HG03097 (cell line): Measurements from ENCODE around the gene CNTNAP2.
"Not testable (repeated sequence)": the region's sequence is repeated elsewhere in the genome, so short reads cannot be mapped to it uniquely, and the experiment has no call there.

Experiments used
- ATAC-seq: cut with Tn5 transposase; IDR thresholded peaks from one replicate; pipeline ENCODE4 v1.9.1; 2021; ENCODE audit not compliant: unreplicated experiment, low FRiP score

The CNTNAP2 gene

DNA sequence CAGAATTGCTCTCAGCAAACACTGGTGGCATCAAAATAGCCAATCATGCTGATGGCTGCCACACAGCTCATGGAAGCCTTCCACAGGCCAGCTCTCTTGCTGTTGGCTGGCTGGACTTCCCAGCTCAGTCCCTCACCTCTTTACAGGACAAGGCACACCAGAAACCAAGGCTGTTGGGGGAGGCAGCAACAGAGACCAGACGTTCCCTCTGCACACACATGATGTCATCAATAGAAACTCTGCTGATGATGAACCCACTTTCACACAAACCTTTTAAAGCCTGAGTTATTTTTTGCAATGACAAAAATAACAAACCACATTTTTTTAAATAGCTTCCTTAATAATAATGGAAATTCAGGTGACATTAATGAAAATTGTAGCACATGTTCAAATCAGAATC lies 2173.0 kb downstream of the CNTNAP2 start:
- no peak for ATAC-seq

- no peak for ATAC-seq
Observed at GRCh38 chr7:148290538-148290937, 2173.9 kb downstream of the CNTNAP2 start.

DNA sequence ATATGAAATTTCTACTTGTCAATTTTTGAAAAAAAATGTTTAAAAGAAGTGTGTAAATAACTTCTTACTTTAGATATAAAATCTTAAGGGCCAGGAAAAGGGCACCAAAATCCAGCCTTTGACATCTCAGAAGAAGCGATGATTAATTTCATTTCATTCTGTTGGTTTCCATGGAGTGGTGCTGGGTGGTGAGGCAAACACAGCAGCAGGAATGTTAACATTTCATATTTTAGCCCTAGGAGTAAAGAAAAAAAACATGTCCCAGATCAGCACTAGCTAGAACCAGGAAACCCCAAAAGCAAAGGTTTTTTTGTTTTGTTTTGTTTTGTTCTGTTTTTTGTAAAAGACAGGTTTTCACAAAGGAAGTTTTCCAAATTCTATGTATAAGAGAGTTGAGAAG lies 2175.2 kb downstream of the CNTNAP2 start:
- no peak for ATAC-seq

DNA sequence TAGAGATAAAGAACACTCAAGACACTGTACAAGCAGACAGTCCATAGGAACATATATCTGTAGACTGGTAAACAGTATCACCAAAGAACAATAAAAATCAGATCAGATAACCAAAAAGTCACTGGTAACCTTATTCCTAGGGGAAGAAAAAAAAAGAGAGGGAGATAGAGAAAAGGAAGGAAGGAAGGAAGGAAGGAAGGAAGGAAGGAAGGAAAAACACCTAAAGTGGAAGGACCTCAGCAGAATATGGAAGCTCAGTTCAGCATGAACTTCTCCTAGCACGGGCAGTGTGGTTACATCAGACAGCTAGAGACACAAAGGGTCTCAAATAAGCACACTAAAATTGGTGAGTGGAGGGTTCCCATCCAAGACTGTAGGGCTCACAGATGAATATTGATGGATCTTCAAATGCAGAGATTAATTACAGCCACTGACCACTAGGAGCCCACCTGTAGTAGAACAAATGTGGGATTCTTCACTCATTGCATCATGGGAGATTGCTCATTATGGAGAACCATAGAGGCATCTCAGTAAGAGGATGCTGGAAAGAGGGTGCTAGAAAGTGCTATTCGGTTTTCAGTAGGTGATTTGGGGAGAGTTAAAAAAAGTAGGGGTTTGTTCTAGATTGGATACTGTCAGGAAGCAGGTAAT lies 2180.5 kb downstream of the CNTNAP2 start:
- no peak for ATAC-seq

- ATAC-seq: not testable (repeated sequence)
Observed at GRCh38 chr7:148298768-148299167, 2182.2 kb downstream of the CNTNAP2 start.

GRCh38 chr7:148299350-148300276 lies 2183.0 kb downstream of the CNTNAP2 start:
- no peak for ATAC-seq

DNA sequence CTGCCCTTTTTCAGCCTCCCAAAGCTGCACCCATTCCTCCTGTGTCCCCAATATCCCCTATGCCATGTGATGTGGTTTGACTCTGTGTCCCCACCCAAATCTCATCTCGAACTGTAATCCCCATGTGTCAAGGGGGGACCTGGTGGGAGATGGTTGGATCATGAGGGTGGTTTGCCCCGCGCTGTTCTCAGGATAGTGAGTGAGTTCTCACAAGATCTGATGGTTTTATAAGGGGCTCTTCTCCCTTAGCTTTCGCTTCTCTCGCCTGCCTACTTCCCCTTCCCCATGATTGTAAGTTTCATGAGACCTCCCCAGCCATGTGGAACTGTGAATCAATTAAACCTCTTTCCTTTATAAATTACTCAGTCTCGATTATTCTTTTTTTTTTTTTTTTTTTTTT lies 2185.8 kb downstream of the CNTNAP2 start:
- not testable (repeated sequence) for ATAC-seq

DNA sequence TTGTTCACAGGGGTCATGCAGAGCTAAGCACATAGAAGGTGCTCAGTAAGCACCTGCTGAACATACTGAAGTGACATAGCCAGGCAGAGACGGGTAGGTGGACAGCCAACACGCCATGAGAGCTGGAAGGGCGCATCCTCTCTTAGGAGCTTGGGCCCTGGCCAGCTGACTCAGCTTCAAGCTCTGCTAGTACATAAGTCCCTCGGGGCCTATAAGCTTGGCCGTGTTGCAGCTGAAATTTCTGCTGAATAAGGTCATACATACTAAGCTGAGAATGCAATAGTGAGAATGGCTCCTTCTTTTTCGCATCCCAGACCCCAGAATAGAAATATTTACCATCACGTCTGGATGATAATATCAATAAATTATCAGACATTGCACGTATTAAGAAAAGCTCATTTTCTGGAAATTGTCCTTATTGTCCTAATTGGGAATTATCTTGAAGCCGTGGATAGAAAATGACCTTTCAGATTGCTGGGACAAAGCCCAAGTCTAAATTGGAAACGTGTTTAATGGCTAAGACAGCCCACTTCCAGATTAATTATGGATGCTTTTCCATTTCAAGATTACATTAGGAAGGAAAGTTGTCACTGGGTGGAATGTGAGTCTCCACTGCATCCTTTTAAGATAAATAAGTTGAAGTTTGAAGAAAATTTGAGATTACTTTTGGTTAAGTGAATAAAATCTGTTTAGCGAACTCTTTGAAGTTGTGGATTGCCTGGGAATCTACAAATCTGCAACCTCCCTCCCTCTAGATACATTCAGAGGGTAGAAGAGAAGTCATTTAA lies 2186.9 kb downstream of the CNTNAP2 start:
- no peak for ATAC-seq

GRCh38 chr7:148304083-148304335 lies 2187.4 kb downstream of the CNTNAP2 start:
- no peak for ATAC-seq

GRCh38 chr7:148304456-148304855 lies 2187.9 kb downstream of the CNTNAP2 start:
- ATAC-seq: no peak

DNA sequence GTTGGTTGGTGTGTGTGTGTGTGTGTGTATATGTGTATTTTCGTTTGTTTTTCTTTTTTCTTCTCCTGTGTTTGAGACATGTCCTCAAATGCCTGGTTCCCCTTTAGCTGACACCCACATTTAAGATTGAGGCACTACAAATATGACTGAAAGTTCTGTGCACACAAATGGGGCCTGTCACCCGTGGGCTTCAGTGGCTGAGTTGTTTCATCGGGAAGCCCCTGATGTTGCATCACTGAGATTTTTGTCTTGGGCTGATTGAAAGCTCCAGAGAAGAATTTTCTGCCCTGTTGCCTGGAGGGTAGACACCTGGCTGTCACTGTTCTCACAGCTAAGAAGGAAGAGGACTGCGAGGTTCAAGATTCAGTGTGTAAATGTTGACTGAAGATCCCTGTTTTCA lies 2190.2 kb downstream of the CNTNAP2 start:
- no peak for ATAC-seq

DNA sequence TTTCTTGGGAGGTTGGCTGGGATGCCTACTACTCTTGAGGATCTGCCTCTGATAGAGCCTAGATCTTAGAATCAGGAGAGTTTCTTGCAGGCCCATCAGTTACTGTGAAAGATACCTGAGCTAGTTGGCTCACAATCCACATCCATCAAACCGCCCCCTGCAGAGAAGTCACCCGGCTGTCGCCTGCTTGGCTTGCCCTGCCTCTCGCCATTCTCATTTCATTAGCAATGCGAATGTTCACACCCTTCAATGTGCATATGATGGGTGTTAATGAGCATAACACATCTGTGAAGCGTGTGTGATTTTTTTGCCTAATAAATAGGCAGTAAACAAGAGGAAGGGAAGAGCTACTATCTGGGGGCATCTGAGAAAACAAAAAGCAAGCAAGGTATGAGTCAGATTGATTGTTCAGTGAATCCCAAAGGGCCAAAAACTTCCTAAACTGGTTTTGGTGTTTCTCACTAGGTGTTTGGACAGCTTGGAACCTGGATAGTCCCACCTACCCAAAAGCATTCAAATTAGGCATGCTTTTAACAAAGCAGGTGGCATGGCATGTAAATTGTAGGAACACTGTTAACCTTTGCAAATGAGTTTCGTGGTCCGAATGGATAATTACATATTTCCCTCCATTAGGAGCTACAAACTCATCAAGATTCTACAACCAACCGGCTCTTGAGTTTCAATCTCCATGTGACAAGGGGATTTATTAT lies 2201.7 kb downstream of the CNTNAP2 start:
- no peak for ATAC-seq

- no peak for ATAC-seq
Observed at GRCh38 chr7:148318838-148319237, 2202.2 kb downstream of the CNTNAP2 start.

DNA sequence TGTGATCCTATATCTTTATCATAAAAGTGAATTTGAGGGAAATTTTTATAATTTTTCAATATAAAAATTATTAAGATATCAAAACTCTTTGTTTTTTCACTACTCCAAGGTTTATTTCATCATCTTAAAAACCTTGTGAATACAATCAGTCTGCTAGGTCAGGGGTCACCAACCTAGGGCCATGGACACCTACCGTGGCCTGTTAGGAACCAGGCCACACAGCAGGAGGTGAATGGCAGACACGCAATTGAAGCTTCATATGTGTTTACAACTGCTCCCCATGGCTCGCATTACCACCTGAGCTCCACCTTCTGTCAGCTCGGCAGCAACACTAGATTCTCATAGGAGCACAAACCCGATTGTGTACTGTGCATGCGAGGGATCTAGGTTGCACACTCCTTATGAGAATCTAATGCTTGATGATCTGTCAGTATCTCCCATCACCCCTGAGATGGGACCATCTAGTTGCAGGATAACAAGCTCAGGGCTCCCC lies 2202.8 kb downstream of the CNTNAP2 start:
- no peak for ATAC-seq

GRCh38 chr7:148325208-148325607 lies 2208.6 kb downstream of the CNTNAP2 start:
- ATAC-seq: no peak

DNA sequence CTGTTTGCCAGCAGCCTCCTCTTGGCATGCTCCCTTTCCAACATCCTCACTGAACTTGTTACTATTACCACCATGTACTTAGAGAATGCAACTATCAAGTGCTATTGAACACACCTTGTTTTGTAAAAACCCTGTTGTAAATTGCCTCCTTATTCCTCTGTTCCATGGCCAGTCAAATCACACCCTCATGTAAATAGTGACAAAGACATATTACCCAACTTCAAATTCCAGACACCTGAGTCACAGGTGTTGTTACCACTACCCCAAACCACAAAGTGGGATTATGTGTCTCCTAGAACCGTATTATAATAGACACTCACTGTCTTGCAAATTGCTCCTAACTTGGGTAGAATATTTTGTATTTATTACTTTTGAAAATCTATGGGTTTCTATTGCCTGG lies 2210.8 kb downstream of the CNTNAP2 start:
- ATAC-seq: no peak

DNA sequence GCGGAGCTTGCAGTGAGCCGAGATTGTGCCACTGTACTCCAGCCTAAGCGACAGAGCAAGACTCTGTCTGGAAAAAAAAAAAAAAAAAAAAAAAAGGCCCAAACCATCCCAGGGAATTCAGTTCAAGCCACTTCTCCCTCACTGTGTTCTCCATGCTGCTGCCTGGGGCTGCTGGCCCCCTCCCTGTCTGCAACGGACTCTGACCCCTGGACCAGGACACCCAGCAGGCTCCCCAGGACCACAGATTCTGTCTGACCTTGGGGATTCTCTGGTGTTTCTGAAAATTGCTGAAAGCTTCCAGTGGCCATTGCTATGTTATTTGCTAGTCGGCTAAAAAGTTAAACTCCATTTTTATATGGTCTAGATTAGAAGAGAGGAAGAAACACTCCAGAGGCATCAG lies 2212.3 kb downstream of the CNTNAP2 start:
- ATAC-seq: no peak

- no peak for ATAC-seq
Observed at GRCh38 chr7:148330124-148330818, 2213.7 kb downstream of the CNTNAP2 start.

GRCh38 chr7:148330822-148331221 lies 2214.2 kb downstream of the CNTNAP2 start:
- ATAC-seq: no peak

DNA sequence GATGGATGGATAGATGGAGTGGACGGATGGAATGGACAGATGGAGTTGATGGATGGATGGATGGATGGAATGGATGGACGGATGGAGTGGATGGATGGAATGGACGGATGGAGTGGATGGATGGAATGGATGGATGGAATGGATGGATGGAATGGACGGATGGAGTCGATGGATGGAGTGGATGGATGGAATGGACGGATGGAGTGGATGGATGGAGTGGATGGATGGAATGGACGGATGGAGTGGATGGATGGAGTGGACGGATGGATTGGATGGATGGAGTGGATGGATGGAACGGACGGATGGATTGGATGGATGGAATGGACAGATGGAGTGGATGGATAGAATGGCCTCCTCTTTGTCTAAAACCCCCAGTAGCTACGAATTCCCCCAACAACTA lies 2214.9 kb downstream of the CNTNAP2 start:
- ATAC-seq: not testable (repeated sequence)
